Measurements from ENCODE around the gene WDR7. TPM values are rescaled to one million over a fixed set of nuclear protein-coding genes. Genes with fewer than 3 reads are reported as not detected.

Gene WDR7
- total and polyA plus RNA-seq, 7 donors: 3.7 to 45.3 (median 28.5) TPM

DNA sequence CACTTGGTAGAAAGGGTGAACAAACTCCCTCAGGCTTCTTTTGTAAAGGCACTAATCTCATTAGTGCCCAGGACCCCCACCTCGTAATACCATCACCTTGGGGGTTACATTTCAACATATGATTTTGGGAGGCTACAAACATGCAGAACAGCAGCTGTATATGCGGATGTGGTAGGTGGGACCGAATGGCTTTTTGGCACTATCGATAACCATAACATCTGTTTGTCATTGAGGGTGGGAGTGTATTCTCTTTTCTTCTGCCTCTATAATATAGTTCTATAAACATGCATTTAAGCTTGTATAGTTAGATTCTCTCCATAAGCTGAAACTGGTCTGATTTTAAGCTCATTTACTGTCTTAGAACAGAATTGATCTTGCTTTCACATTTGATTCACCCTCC, 256.6 kb downstream of the WDR7 start:
- H3K27ac ChIP-seq: no peak overlapping the region
- no peaks in the 10 kb centered on the region for H3K27me3 ChIP-seq
- TF ChIP-seq, protein P1, sequence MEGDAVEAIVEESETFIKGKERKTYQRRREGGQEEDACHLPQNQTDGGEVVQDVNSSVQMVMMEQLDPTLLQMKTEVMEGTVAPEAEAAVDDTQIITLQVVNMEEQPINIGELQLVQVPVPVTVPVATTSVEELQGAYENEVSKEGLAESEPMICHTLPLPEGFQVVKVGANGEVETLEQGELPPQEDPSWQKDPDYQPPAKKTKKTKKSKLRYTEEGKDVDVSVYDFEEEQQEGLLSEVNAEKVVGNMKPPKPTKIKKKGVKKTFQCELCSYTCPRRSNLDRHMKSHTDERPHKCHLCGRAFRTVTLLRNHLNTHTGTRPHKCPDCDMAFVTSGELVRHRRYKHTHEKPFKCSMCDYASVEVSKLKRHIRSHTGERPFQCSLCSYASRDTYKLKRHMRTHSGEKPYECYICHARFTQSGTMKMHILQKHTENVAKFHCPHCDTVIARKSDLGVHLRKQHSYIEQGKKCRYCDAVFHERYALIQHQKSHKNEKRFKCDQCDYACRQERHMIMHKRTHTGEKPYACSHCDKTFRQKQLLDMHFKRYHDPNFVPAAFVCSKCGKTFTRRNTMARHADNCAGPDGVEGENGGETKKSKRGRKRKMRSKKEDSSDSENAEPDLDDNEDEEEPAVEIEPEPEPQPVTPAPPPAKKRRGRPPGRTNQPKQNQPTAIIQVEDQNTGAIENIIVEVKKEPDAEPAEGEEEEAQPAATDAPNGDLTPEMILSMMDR (IDR thresholded peaks at IDR 0.05): no peak
- TF ChIP-seq EP300 (IDR thresholded peaks at IDR 0.05) (no peak), POLR2A (IDR thresholded peaks at IDR 0.05) (no peak), POLR2AphosphoS5 (IDR thresholded peaks at IDR 0.05) (no peak)
- no peaks in the 10 kb centered on the region for H3K36me3 ChIP-seq
- H3K4me1 ChIP-seq: no peaks in the 10 kb centered on the region
- no peaks in the 10 kb centered on the region for H3K9me3 ChIP-seq
- 90 to 98% methylated on average over 4 of the region's 4 CpGs for WGBS, 2 donors
- DNase-seq: no peak
- H3K4me3 ChIP-seq: no peak overlapping the region
- intact Hi-C loops (cut with DNase I): no loop called here

DNA sequence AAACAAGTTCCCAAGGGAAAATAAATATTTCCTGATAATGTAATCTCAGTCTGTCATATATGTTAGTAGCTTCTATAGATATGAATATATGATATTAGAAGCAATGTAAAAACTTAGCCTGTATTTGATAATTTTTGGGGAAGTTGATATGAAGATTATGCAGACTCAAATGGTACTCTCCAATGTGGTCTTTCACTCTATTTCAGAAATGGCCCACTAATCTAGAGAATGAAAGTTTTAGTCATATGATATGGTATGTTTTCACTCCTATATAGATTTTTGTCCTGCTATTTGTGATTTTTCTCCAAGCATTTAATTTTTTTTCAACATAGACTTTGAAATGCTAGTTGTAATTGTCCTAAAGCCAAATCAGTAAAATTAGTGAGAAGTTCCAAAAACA, 259.1 kb downstream of the WDR7 start:
- no peaks in the 10 kb centered on the region for H3K9me3 ChIP-seq
- no peak overlapping the region for H3K4me3 ChIP-seq
- H3K4me1 ChIP-seq: no peaks in the 10 kb centered on the region
- H3K27me3 ChIP-seq: no peaks in the 10 kb centered on the region
- intact Hi-C loops (cut with DNase I): no loop called here
- TF ChIP-seq POLR2A (IDR thresholded peaks at IDR 0.05): no peak
- no peak for TF ChIP-seq EP300 (IDR thresholded peaks at IDR 0.05)
- TF ChIP-seq POLR2AphosphoS5 (IDR thresholded peaks at IDR 0.05): no peak
- TF ChIP-seq, protein P1 (IDR thresholded peaks at IDR 0.05): no peak
- no peak for DNase-seq
- no peaks in the 10 kb centered on the region for H3K36me3 ChIP-seq
- no peak overlapping the region for H3K27ac ChIP-seq

- WGBS, 2 donors: 58 to 70% methylated on average over 4 of the region's 4 CpGs
- no peaks in the 10 kb centered on the region for H3K36me3 ChIP-seq
- H3K4me3 ChIP-seq: no peak overlapping the region
- no peaks in the 10 kb centered on the region for H3K9me3 ChIP-seq
- intact Hi-C loops (cut with DNase I): no loop called here
- H3K27ac ChIP-seq: no peak overlapping the region
- no peaks in the 10 kb centered on the region for H3K27me3 ChIP-seq
- no peak for DNase-seq
- TF ChIP-seq POLR2AphosphoS5 (IDR thresholded peaks at IDR 0.05) (no peak), EP300 (IDR thresholded peaks at IDR 0.05) (no peak), POLR2A (IDR thresholded peaks at IDR 0.05) (no peak)
- TF ChIP-seq, protein P1 (IDR thresholded peaks at IDR 0.05): no peak
- H3K4me1 ChIP-seq: no peaks in the 10 kb centered on the region
These were observed 259.8 kb downstream of the WDR7 start for GRCh38 chr18:56910967-56911366.

- 91% methylated on average over 4 of the region's 4 CpGs for WGBS, 2 donors
- Histone ChIP-seq H3K4me3 (no peak overlapping the region), H3K4me1 (no peaks in the 10 kb centered on the region), H3K9me3 (no peaks in the 10 kb centered on the region), H3K36me3 (no peaks in the 10 kb centered on the region), H3K27me3 (no peaks in the 10 kb centered on the region), H3K27ac (no peak overlapping the region)
- no peak for TF ChIP-seq EP300 (IDR thresholded peaks at IDR 0.05)
- no peak for TF ChIP-seq POLR2A (IDR thresholded peaks at IDR 0.05)
- TF ChIP-seq POLR2AphosphoS5 (IDR thresholded peaks at IDR 0.05): no peak
- TF ChIP-seq, protein P1 (IDR thresholded peaks at IDR 0.05): no peak
- intact Hi-C loops (cut with DNase I): no loop called here
- no peak for DNase-seq
These were observed 262.8 kb downstream of the WDR7 start for GRCh38 chr18:56913941-56914340.

GRCh38 chr18:56919190-56919589, 268.0 kb downstream of the WDR7 start:
- no peaks in the 10 kb centered on the region for H3K27me3 ChIP-seq
- TF ChIP-seq POLR2A (IDR thresholded peaks at IDR 0.05) (no peak), POLR2AphosphoS5 (IDR thresholded peaks at IDR 0.05) (no peak), EP300 (IDR thresholded peaks at IDR 0.05) (no peak)
- TF ChIP-seq, protein P1 (IDR thresholded peaks at IDR 0.05): no peak
- intact Hi-C loops (cut with DNase I): no loop called here
- no peaks in the 10 kb centered on the region for H3K4me1 ChIP-seq
- 75 to 87% methylated on average over 1 of the region's 1 CpG for WGBS, 2 donors
- H3K36me3 ChIP-seq: no peaks in the 10 kb centered on the region
- no peak overlapping the region for H3K4me3 ChIP-seq
- no peak overlapping the region for H3K27ac ChIP-seq
- no peak for DNase-seq
- H3K9me3 ChIP-seq: no peaks in the 10 kb centered on the region
